OCI-LY3 (cell line): ENCODE measurements around the gene NAMPT.

Experiments used
- H2AFZ ChIP-seq: fragments of 200-600, 300-600 bp; shearing (Covaris generic); 2 replicates; pipeline ENCODE4 v1.6.0; 2014; ENCODE audit warnings: antibody characterized with exemption, low read depth, low read length
- H3K27ac ChIP-seq: fragments of 200-600, 300-600 bp; sonication (generic); 2 replicates; pipeline ENCODE4 v1.5.1; 2014; ENCODE audit warnings: mild to moderate bottlenecking, low read length, moderate library complexity, mixed read lengths
- H3K27me3 ChIP-seq: fragments of 200-600, 300-600 bp; sonication (generic); 2 replicates; pipeline ENCODE4 v1.6.1; 2014; ENCODE audit warnings: low read depth, low read length, mixed read lengths
- H3K36me3 ChIP-seq: fragments of 200-600, 300-600 bp; sonication (generic); replicated peaks from 2 replicates; pipeline ENCODE3; 2014; ENCODE audit warnings: low read depth, low read length, mixed read lengths
- H3K4me1 ChIP-seq: fragments of 300-600, 200-600 bp; sonication (generic); 2 replicates; pipeline ENCODE4 v1.6.1; 2014; ENCODE audit warnings: low read length, mixed read lengths
- H3K4me2 ChIP-seq: fragments of 200-600, 300-600 bp; sonication (generic); 2 replicates; pipeline ENCODE4 v1.6.1; 2014; ENCODE audit warnings: low read length, mixed read lengths
- H3K4me3 ChIP-seq: fragments of 300-600, 200-600 bp; sonication (generic); 2 replicates; pipeline ENCODE4 v1.5.1; 2014; ENCODE audit warnings: antibody characterized with exemption, mild to moderate bottlenecking, low read length, moderate library complexity
- H3K79me2 ChIP-seq: fragments of 300-600, 200-600 bp; shearing (Covaris generic); 2 replicates; pipeline ENCODE4 v1.6.1; 2014; ENCODE audit warnings: mild to moderate bottlenecking, low read length, mixed read lengths
- H3K9ac ChIP-seq: fragments of 300-600, 200-600 bp; shearing (Covaris generic); 2 replicates; pipeline ENCODE4 v1.6.0; 2014; ENCODE audit warnings: mild to moderate bottlenecking, low read length, moderate library complexity
- H3K9me3 ChIP-seq: fragments of 200-600, 300-600 bp; shearing (Covaris generic); 2 replicates; pipeline ENCODE4 v1.6.1; 2014; ENCODE audit warnings: low read length, mixed read lengths; ENCODE audit not compliant: insufficient read depth
- H4K20me1 ChIP-seq: fragments of 200-600, 300-600 bp; sonication (generic); 2 replicates; pipeline ENCODE4 v1.6.1; 2016; ENCODE audit warnings: low read length, mixed read lengths; ENCODE audit not compliant: insufficient read depth
- CTCF ChIP-seq: fragments of 200-600, 300-600 bp; sonication (generic); IDR thresholded peaks from 2 replicates; pipeline ENCODE4 v1.5.1; 2014; ENCODE audit warnings: antibody characterized with exemption, low read length, low read depth
- EZH2phosphoT487 ChIP-seq: fragments of 200-600 bp; shearing (Covaris generic); IDR thresholded peaks from 2 replicates; pipeline ENCODE4 v1.6.1; 2018; ENCODE audit warnings: antibody characterized with exemption, mixed run types, low read depth

NAMPT gene

GRCh38 chr7:106203473-106203872 lies 81.3 kb downstream of the NAMPT start:
- TF ChIP-seq CTCF = no peak
- no peak for TF ChIP-seq EZH2phosphoT487
- Histone ChIP-seq H3K4me1 (peaks cover 12% of the 10 kb centered on the region), H2AFZ (no peak overlapping the region), H3K4me2 (no peak overlapping the region), H4K20me1 (no peaks in the 10 kb centered on the region), H3K9me3 (no peaks in the 10 kb centered on the region), H3K79me2 (no peaks in the 10 kb centered on the region), H3K27ac (no peak overlapping the region), H3K4me3 (no peak overlapping the region), H3K9ac (no peak overlapping the region), H3K36me3 (no peaks in the 10 kb centered on the region), H3K27me3 (no peaks in the 10 kb centered on the region)

GRCh38 chr7:106201164-106201563 lies 83.6 kb downstream of the NAMPT start:
- H3K4me3 ChIP-seq = no peak overlapping the region
- no peak for TF ChIP-seq EZH2phosphoT487
- TF ChIP-seq CTCF = no peak
- no peak overlapping the region for H2AFZ ChIP-seq
- no peak overlapping the region for H3K9ac ChIP-seq
- no peaks in the 10 kb centered on the region for H3K79me2 ChIP-seq
- no peak overlapping the region for H3K4me2 ChIP-seq
- H3K27ac ChIP-seq = no peak overlapping the region
- no peaks in the 10 kb centered on the region for H4K20me1 ChIP-seq
- H3K36me3 ChIP-seq = no peaks in the 10 kb centered on the region
- no peaks in the 10 kb centered on the region for H3K27me3 ChIP-seq
- H3K9me3 ChIP-seq = no peaks in the 10 kb centered on the region
- peaks cover 12% of the 10 kb centered on the region for H3K4me1 ChIP-seq

- H3K4me1 ChIP-seq = peaks cover 5% of the 10 kb centered on the region; the same call in 1 of the 2 replicates
- H2AFZ ChIP-seq = no peak overlapping the region
- no peak for TF ChIP-seq EZH2phosphoT487
- no peak for TF ChIP-seq CTCF
- no peak overlapping the region for H3K4me2 ChIP-seq
- H3K79me2 ChIP-seq = no peaks in the 10 kb centered on the region
- H3K4me3 ChIP-seq = no peak overlapping the region
- no peaks in the 10 kb centered on the region for H3K36me3 ChIP-seq
- no peaks in the 10 kb centered on the region for H3K9me3 ChIP-seq
- no peak overlapping the region for H3K9ac ChIP-seq
- H4K20me1 ChIP-seq = no peaks in the 10 kb centered on the region
- H3K27ac ChIP-seq = no peak overlapping the region
- no peaks in the 10 kb centered on the region for H3K27me3 ChIP-seq
These were observed 84.9 kb downstream of the NAMPT start for GRCh38 chr7:106199813-106200364.

- H3K4me2 ChIP-seq = no peak overlapping the region
- TF ChIP-seq CTCF (no peak), EZH2phosphoT487 (no peak)
- no peaks in the 10 kb centered on the region; the same call in 1 of the 2 replicates for H3K27me3 ChIP-seq
- no peaks in the 10 kb centered on the region for H3K36me3 ChIP-seq
- no peak overlapping the region for H3K4me3 ChIP-seq
- peaks cover 5% of the 10 kb centered on the region; the same call in 1 of the 2 replicates for H3K4me1 ChIP-seq
- no peak overlapping the region for H3K27ac ChIP-seq
- no peaks in the 10 kb centered on the region for H3K9me3 ChIP-seq
- no peaks in the 10 kb centered on the region for H4K20me1 ChIP-seq
- H3K9ac ChIP-seq = no peak overlapping the region
- no peak overlapping the region for H2AFZ ChIP-seq
- H3K79me2 ChIP-seq = no peaks in the 10 kb centered on the region
These were observed 85.8 kb downstream of the NAMPT start for GRCh38 chr7:106199024-106199423.
